GM21576 (cell line): ENCODE data around the gene CBLN3.
"Not testable (repeated sequence)": the region's sequence is repeated elsewhere in the genome, so short reads cannot be mapped to it uniquely, and the experiment has no call there.

ENCODE experiments used
- ATAC-seq: cut with Tn5 transposase; IDR thresholded peaks from one replicate; pipeline ENCODE4 v1.9.1; 2021; ENCODE audit warnings: mild to moderate bottlenecking, moderate library complexity; ENCODE audit not compliant: unreplicated experiment

CBLN3 gene

GRCh38 chr14:24429395-24430142 lies at the start of gene CBLN3, which contains the start of gene KHNYN:
Gene CBLN3, minus strand, starts transcription at chr14:24429668. Its CDS starts 614 bp downstream, at chr14:24429054.
Gene KHNYN, plus strand, starts transcription at chr14:24429954. Its CDS starts 777 bp downstream, at chr14:24430731.
- peak; percentile 86 for ATAC-seq

GRCh38 chr14:24475261-24475660 lies 45.8 kb upstream of the CBLN3 start:
- no peak for ATAC-seq

GRCh38 chr14:24473211-24473610 lies 43.7 kb upstream of the CBLN3 start:
- no peak for ATAC-seq

- ATAC-seq, result not testable (repeated sequence)
Observed at GRCh38 chr14:24470450-24470849, 41.0 kb upstream of the CBLN3 start.

- no peak for ATAC-seq
Observed at GRCh38 chr14:24465805-24466204, 36.3 kb upstream of the CBLN3 start.

- no peak for ATAC-seq
Observed at GRCh38 chr14:24465368-24465767, 35.9 kb upstream of the CBLN3 start.

- no peak for ATAC-seq
Observed at GRCh38 chr14:24463884-24464785, 34.7 kb upstream of the CBLN3 start.

- no peak for ATAC-seq
Observed at GRCh38 chr14:24463017-24463883, 33.8 kb upstream of the CBLN3 start.

GRCh38 chr14:24461336-24461735 lies 31.9 kb upstream of the CBLN3 start:
- no peak for ATAC-seq

- ATAC-seq, result no peak
Observed at GRCh38 chr14:24459331-24459730, 29.9 kb upstream of the CBLN3 start.

- ATAC-seq, result no peak
Observed at GRCh38 chr14:24458736-24459135, 29.3 kb upstream of the CBLN3 start.

GRCh38 chr14:24456980-24457379 lies 27.5 kb upstream of the CBLN3 start:
- no peak for ATAC-seq

GRCh38 chr14:24450828-24451227 lies 21.4 kb upstream of the CBLN3 start:
- not testable (repeated sequence) for ATAC-seq

GRCh38 chr14:24443053-24443665 lies 13.7 kb upstream of the CBLN3 start:
- no peak for ATAC-seq

- peak; percentile 87 for ATAC-seq
Observed at GRCh38 chr14:24442240-24443052, 13.0 kb upstream of the CBLN3 start, which contains the start of gene SDR39U1. Gene SDR39U1, minus strand, starts transcription at chr14:24442776. Its CDS starts 7 bp downstream, at chr14:24442769.

GRCh38 chr14:24441904-24442239 lies 12.4 kb upstream of the CBLN3 start:
- ATAC-seq, result no peak

- ATAC-seq, result no peak
Observed at GRCh38 chr14:24441485-24441884, 12.0 kb upstream of the CBLN3 start.

GRCh38 chr14:24440606-24441399 lies 11.3 kb upstream of the CBLN3 start:
- ATAC-seq, result no peak
